GM18909 (cell line): ENCODE results near the gene GIPC2.

Source experiments
- ATAC-seq: cut with Tn5 transposase; IDR thresholded peaks from one replicate; pipeline ENCODE4 v1.9.1; 2021; ENCODE audit warnings: mild to moderate bottlenecking; ENCODE audit not compliant: unreplicated experiment, poor library complexity

GIPC2 gene

DNA sequence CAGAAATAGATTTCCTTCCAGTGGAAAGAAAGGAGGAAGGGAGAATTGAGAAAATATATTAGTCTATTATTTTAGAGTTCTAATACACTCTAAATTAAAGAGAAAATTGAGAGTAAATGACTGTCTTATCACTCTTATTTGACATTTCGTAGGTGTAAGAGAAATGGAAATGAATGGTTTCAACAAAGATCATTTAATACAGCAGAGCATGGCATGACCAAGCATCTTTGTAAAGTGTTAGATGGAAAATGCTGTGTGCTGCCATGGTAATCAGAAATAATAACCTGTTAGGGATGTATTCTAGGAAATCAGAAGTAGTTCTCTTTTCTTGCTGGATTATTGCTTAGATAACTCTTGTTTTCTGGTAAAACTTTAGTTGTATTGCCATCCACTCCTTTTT, 90.9 kb downstream of the GIPC2 start:
- no peak for ATAC-seq

GRCh38 chr1:78141531-78142231, 95.9 kb downstream of the GIPC2 start:
- no peak for ATAC-seq

DNA sequence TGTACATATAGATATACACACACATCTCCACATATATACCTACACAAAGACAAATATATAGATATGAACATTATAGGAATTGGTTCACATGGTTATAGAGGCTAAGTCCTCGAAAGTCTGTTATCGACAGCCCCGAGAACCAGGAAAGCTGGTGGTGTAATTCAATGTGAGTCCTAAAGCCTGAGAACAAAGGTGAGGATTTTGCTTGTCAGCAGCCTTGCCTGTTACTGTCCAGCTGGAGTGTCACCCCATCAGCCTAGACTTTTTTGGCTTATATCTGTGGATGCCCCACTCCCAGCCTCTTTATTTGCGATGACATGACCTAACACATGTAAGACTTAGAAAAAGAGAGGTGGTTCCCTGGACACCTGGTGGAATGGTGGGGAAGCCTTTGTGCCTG, 97.0 kb downstream of the GIPC2 start:
- no peak for ATAC-seq

DNA sequence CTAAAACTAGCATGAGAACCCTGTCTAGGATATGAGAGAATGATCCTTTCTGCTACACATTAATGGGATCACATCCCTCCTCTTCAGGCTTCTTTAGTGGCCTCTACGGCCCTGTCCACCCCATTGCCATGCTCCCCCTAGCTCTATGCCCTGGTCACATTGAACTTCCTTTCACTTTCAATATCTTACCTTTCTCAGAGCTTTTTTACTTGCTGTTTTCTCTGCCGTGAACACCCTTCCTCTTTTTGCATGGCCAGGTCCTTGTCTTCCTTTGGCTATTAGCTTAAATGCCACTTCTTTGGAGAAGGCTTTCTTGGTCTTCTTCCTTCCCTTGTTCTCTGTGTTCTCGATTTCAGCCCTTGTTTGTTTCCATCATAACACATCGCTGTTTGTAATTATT, 97.4 kb downstream of the GIPC2 start:
- peak; percentile 80 for ATAC-seq

DNA sequence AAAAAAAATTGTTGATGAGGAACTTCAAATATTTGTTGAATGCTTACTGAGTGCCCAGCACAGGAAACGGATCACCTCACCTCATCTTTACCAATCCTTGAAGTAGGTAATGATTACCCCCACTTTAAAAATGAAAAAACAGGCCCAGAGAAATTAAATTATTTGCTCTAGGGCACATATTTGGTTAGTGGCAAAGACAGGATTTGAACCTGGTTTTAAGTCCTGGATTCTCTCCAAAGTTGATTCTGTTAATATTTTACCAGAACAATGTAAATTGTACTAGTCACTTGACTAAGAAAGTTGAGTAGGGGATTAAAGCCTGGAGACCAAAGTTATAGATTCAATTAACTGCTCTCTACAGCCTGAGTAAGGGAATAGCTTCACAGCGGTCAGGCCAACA, 97.9 kb downstream of the GIPC2 start:
- no peak for ATAC-seq

- ATAC-seq: peak; percentile 82
Observed at GRCh38 chr1:78145105-78145580, 99.4 kb downstream of the GIPC2 start.

GRCh38 chr1:78146205-78146771, 100.5 kb downstream of the GIPC2 start:
- ATAC-seq: no peak

DNA sequence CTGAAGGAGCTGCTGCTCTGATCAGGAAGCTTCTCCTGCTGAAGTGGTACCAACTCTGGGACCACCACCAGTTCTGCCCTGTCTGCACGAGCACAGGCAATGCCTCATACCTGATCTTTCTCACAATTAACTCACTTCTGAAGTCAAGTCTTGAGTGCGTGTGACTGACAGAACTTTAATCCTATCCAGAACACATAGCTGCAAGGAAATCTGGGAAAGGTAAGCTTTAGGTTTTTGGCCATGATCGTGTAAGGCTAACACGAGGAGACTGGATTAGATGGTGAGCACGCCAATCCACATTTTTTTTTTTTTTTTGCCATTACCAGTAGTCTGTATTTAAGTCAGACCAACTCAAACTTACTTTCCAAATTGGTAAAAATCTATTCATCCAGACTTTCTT, 101.3 kb downstream of the GIPC2 start:
- ATAC-seq: no peak

- ATAC-seq: no peak
Observed at GRCh38 chr1:78153092-78153736, 107.4 kb downstream of the GIPC2 start.

DNA sequence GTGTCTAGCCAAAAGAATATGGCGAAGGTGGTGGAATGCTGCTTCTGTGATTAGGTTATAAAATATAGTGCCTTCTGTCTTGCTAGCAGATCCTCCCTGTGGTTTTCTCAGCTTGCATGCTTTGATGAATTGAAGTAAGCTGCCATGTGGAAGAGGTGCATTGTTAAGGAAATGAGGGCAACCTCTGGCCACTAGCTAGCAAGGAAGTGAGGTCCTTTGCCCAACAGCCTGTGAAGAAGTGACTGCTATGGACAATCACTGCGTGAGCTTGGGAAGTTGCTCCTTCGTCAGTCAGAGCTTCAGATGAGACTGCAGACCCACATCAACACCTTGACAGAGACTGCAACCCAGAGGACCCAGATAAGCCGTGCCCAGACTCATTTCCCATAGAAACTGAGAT, 109.4 kb downstream of the GIPC2 start:
- no peak for ATAC-seq

- no peak for ATAC-seq
Observed at GRCh38 chr1:78156805-78157521, 111.2 kb downstream of the GIPC2 start.

DNA sequence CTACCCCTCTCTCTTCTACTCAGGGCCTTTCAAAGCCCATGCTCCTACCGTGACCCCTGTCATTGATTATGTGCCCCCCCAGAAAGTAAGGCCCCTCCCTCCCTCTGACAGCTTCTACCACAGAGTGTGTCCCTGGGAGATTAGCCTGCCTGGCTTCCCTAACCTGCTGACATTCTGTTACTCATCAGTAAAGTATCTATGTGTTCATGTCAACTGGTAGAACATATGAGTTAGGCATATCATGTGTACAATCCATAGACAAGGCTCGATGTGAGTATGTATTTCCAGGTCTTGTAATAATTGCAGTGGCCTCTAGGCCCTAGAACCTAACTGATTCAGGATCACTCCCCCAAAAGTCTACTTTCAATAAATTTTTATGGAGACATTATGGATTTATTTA, 120.0 kb downstream of the GIPC2 start:
- no peak for ATAC-seq

DNA sequence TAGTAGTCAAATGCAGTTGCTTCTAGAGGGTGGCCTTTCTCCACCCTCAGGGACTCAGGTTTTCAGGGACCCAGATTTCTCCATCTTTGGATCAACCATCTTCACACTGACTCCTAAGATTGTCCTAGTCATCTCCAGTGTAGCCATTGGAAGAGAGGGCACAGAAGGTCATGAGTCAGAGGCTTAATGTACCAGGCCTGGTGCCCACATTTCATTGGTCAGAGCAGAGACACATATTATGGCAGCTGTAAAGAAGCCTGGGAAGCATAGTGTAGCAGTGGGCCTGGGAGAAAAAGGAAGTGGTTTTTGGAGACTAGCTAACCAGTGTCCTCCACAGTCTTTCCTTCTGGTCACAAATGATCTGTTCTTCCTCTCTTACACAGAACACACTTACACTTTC, 122.5 kb downstream of the GIPC2 start:
- ATAC-seq: no peak

DNA sequence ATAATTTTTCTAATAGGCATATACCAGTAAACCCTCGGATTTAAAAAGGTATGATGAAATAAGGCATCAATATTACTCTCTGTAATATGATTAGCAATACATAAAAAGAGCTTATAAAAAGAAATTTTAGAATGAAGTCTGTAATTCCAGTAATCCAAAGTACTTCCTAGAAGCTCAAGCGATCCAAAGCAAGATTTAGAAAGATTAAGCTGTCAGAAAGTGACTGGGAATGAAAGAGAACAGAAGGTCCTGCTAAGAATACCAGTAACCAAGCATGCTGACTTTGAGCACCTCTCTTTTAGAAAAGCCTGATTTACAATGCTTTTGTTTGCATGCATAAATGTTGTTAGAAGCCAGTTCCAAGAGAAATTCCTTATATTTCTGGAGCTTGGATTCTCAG, 125.1 kb downstream of the GIPC2 start:
- no peak for ATAC-seq

DNA sequence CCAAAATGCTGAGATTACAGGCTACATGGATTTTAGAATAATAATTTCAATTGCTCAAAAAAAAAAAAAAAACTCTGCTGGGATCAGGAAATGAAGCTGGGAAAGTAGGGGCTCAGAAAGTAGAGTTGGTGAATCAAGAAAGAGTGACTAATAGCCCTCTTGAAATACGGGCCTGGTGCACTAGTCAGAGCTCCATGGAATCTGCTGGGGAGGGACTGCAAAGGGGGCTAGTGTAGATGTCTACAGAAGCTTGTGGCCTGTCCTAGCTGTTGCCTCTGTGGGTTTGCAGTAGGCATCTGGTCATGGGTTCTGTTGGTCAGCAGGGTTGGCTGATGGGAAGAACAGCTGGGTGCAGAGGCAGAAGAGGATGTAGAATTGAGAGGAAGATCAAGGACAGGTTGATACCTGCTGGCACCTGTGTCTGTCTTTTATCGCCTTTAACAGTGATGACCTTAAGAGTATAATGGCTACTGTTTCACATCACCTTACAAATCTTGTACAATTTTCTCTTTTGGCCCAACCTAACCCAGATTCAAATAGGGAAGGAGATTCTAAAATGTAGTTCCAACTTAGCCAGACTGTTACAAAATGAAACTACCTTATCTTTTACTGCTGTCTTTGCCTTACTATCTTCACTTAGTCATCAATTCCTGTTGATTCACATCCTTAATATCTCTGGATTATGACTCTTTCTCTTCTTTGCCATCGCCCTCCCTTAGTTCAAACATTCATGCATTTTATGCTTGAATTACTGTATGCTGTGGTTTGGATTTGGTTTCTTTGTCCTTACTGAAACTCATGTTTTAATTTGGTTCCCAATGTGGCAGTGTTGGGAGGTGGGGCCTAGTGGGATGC, 126.2 kb downstream of the GIPC2 start:
- ATAC-seq: no peak

- no peak for ATAC-seq
Observed at GRCh38 chr1:78176448-78176847, 130.7 kb downstream of the GIPC2 start.

DNA sequence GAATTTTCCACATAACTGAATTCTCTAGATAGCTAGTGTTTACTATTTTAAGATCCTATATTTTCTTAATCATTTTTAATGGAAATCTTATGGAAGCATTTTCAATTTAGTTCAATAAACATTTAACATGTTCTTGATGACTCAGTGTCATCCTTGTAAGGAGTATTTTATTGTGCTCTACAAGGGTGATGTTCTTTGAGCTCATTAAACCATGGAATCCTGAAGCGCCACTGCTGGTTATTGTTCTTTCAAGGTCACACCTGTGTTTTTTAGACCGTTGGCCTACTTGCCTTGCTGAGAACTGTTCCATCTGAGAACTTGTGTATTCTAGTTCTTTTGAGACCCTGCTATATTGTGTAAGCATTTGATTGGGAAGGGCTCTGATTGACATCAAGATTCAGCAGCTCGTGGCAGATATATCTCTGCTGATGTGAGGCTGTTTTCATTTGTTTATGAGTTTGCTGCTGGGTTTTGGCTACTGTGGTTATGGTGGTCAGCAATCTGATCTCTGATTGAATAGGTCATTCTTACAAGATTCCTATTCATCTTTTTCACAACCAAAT, 132.0 kb downstream of the GIPC2 start:
- no peak for ATAC-seq

- ATAC-seq: no peak
Observed at GRCh38 chr1:78178816-78179215, 133.1 kb downstream of the GIPC2 start.

GRCh38 chr1:78184460-78185072, 138.8 kb downstream of the GIPC2 start:
- no peak for ATAC-seq
